ENCODE results near the gene TMEM186.

The TMEM186 gene

GRCh38 chr16:8756755-8757154 is 40.7 kb downstream of the TMEM186 start:
- no peak for DNase-seq (ENCODE audit: low read depth in 1 of 2, low spot score in 1 of 2)
- Histone ChIP-seq H3K27me3 (ENCODE audit: insufficient read depth, poor library complexity, severe bottlenecking) (no peaks in the 10 kb centered on the region), H3K27ac (replicated peaks) (no peak overlapping the region), H3K4me3 (replicated peaks; ENCODE audit: insufficient read depth, low read length) (no peak overlapping the region)
- TF ChIP-seq CTCF (IDR thresholded peaks at IDR 0.05; ENCODE audit: insufficient read depth, low read length) (no peak), GABPA (IDR thresholded peaks at IDR 0.05; ENCODE audit: low read depth) (no peak), SPI1 (IDR thresholded peaks at IDR 0.05; ENCODE audit: borderline replicate concordance, low read depth) (no peak), POLR2AphosphoS5 (IDR thresholded peaks at IDR 0.05; ENCODE audit: low read depth) (no peak)
- TF ChIP-seq, protein P1, sequence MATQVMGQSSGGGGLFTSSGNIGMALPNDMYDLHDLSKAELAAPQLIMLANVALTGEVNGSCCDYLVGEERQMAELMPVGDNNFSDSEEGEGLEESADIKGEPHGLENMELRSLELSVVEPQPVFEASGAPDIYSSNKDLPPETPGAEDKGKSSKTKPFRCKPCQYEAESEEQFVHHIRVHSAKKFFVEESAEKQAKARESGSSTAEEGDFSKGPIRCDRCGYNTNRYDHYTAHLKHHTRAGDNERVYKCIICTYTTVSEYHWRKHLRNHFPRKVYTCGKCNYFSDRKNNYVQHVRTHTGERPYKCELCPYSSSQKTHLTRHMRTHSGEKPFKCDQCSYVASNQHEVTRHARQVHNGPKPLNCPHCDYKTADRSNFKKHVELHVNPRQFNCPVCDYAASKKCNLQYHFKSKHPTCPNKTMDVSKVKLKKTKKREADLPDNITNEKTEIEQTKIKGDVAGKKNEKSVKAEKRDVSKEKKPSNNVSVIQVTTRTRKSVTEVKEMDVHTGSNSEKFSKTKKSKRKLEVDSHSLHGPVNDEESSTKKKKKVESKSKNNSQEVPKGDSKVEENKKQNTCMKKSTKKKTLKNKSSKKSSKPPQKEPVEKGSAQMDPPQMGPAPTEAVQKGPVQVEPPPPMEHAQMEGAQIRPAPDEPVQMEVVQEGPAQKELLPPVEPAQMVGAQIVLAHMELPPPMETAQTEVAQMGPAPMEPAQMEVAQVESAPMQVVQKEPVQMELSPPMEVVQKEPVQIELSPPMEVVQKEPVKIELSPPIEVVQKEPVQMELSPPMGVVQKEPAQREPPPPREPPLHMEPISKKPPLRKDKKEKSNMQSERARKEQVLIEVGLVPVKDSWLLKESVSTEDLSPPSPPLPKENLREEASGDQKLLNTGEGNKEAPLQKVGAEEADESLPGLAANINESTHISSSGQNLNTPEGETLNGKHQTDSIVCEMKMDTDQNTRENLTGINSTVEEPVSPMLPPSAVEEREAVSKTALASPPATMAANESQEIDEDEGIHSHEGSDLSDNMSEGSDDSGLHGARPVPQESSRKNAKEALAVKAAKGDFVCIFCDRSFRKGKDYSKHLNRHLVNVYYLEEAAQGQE (IDR thresholded peaks at IDR 0.05; ENCODE audit: insufficient replicate concordance, low read depth) = no peak

DNA sequence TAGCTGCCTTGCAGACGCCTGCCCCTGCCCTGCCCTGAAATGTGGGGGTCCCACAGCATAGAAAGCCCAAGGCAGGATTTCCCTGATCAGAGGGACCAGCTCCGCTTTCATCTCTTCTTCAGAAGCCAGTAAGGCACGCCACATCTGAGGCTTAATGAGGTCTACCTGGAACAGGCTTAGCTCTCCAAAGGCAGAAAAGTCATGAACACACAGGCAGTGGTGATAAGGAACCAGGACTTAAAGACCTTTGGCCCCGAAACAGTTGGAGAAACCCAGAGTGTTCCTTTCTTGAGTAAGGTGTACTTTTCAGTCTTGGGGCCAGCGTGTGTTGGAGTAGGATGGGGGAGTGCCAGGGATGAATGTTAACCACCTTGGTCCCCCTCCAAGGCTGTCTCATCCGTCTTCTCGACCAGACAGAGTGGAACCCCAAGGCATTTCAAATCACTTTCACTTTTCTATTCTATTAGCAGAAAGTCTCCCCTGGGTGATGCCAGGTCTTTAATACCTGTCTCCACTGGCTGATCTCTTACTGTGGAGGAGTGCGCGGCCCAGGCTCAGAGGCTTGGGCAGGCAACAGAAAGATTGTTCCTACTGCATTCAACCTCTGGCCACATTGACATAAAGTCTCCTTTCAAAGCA is 43.9 kb downstream of the TMEM186 start:
- Histone ChIP-seq H3K4me3 (replicated peaks; ENCODE audit: insufficient read depth, low read length) (no peak overlapping the region), H3K27me3 (ENCODE audit: insufficient read depth, poor library complexity, severe bottlenecking) (no peaks in the 10 kb centered on the region), H3K27ac (replicated peaks) (no peak overlapping the region)
- DNase-seq (ENCODE audit: low read depth in 1 of 2, low spot score in 1 of 2) = no peak
- no peak for TF ChIP-seq POLR2AphosphoS5 (IDR thresholded peaks at IDR 0.05; ENCODE audit: low read depth)
- TF ChIP-seq, protein P1 (IDR thresholded peaks at IDR 0.05; ENCODE audit: insufficient replicate concordance, low read depth) = no peak
- no peak for TF ChIP-seq GABPA (IDR thresholded peaks at IDR 0.05; ENCODE audit: low read depth)
- TF ChIP-seq CTCF (IDR thresholded peaks at IDR 0.05; ENCODE audit: insufficient read depth, low read length) = no peak
- TF ChIP-seq SPI1 (IDR thresholded peaks at IDR 0.05; ENCODE audit: borderline replicate concordance, low read depth) = no peak

GRCh38 chr16:8752706-8753105 is 44.7 kb downstream of the TMEM186 start:
- TF ChIP-seq SPI1 (IDR thresholded peaks at IDR 0.05; ENCODE audit: borderline replicate concordance, low read depth) (no peak), CTCF (IDR thresholded peaks at IDR 0.05; ENCODE audit: insufficient read depth, low read length) (no peak), GABPA (IDR thresholded peaks at IDR 0.05; ENCODE audit: low read depth) (no peak), POLR2AphosphoS5 (IDR thresholded peaks at IDR 0.05; ENCODE audit: low read depth) (no peak)
- TF ChIP-seq, protein P1 (IDR thresholded peaks at IDR 0.05; ENCODE audit: insufficient replicate concordance, low read depth) = no peak
- no peak for DNase-seq (ENCODE audit: low read depth in 1 of 2, low spot score in 1 of 2)
- no peak overlapping the region for H3K27ac ChIP-seq (replicated peaks)
- no peaks in the 10 kb centered on the region for H3K27me3 ChIP-seq (ENCODE audit: insufficient read depth, poor library complexity, severe bottlenecking)
- no peak overlapping the region for H3K4me3 ChIP-seq (replicated peaks; ENCODE audit: insufficient read depth, low read length)

Measured in HL-60 (cell line).